SK-N-SH (cell line): Measurements from ENCODE around the gene FGD6.

Source experiments
- CTCF ChIP-seq: fragments of 200-600 bp; sonication (generic); IDR thresholded peaks from 2 replicates; pipeline ENCODE4 v1.6.1; 2017; ENCODE audit warnings: antibody characterized with exemption, mild to moderate bottlenecking, moderate library complexity
- EP300 ChIP-seq, 2 experiments: IDR thresholded peaks; 2 replicates each; pipeline versions ENCODE4 v1.4.0 to v1.6.1; 2012; ENCODE audit warnings: borderline replicate concordance in 1 of 2, low read depth in 1 of 2, low read length in 1 of 2
- EZH2phosphoT487 ChIP-seq: fragments of 200-600 bp; sonication (generic); IDR thresholded peaks from 2 replicates; pipeline ENCODE4 v1.6.1; 2017; ENCODE audit warnings: low read depth, mixed run types, mild to moderate bottlenecking, antibody characterized with exemption, moderate library complexity, borderline replicate concordance
- GABPA ChIP-seq: IDR thresholded peaks from 2 replicates; pipeline ENCODE4 v1.4.0; 2012; ENCODE audit warnings: low read depth, mild to moderate bottlenecking
- NFIC ChIP-seq: IDR thresholded peaks from 2 replicates; pipeline ENCODE4 v1.4.0; 2012; ENCODE audit warnings: borderline replicate concordance
- POLR2AphosphoS5 ChIP-seq: IDR thresholded peaks from 2 replicates; pipeline ENCODE4 v1.6.1; 2012; ENCODE audit warnings: low read depth, low read length
- RCOR1 ChIP-seq: fragments of 150-350 bp; IDR thresholded peaks from 2 replicates; pipeline ENCODE4 v1.6.1; 2017; ENCODE audit warnings: antibody characterized with exemption, low read length
- RFX5 ChIP-seq: IDR thresholded peaks from 2 replicates; pipeline ENCODE4 v1.6.1; 2012; ENCODE audit warnings: mild to moderate bottlenecking, improper control_type of control experiment, low read length
- SIN3A ChIP-seq: IDR thresholded peaks from 2 replicates; pipeline ENCODE4 v1.6.1; 2012; ENCODE audit warnings: low read depth, mild to moderate bottlenecking, low read length, moderate library complexity, borderline replicate concordance
- TAF1 ChIP-seq: IDR thresholded peaks from 2 replicates; pipeline ENCODE4 v1.6.1; 2012; ENCODE audit warnings: low read depth, mild to moderate bottlenecking, low read length, moderate library complexity, borderline replicate concordance
- USF1 ChIP-seq: IDR thresholded peaks from 2 replicates; pipeline ENCODE4 v1.4.0; 2012; ENCODE audit warnings: low read depth, borderline replicate concordance

GRCh38 chr12:95244350-95244749, 27.1 kb upstream of the FGD6 start:
- no peak for TF ChIP-seq CTCF
- no peak for TF ChIP-seq USF1
- no peak for TF ChIP-seq EZH2phosphoT487
- TF ChIP-seq NFIC, result no peak
- no peak for TF ChIP-seq EP300 (IDR thresholded peaks at IDR 0.05; ENCODE audit: borderline replicate concordance in 1 of 2, low read depth in 1 of 2, low read length in 1 of 2)
- TF ChIP-seq SIN3A, result no peak
- TF ChIP-seq POLR2AphosphoS5, result no peak
- TF ChIP-seq TAF1, result no peak
- TF ChIP-seq RCOR1, result no peak
- no peak for TF ChIP-seq RFX5
- no peak for TF ChIP-seq GABPA
